IPS-18a (cell line): ENCODE results near the gene UTP11.
A peak's percentile ranks its signal among the peaks of the same experiment; 100 is the strongest.

Experiments used
- H3K27ac ChIP-seq: one replicate; pipeline ENCODE4 v1.5.1; 2013; ENCODE audit warnings: low read length
- H3K27me3 ChIP-seq: one replicate; pipeline ENCODE4 v1.6.1; 2013; ENCODE audit warnings: mild to moderate bottlenecking, low read length; ENCODE audit not compliant: control insufficient read depth, insufficient read depth
- H3K36me3 ChIP-seq: one replicate; pipeline ENCODE4 v1.6.1; 2013; ENCODE audit warnings: low read depth, low read length; ENCODE audit not compliant: control insufficient read depth
- H3K4me1 ChIP-seq: one replicate; pipeline ENCODE4 v1.6.1; 2013; ENCODE audit warnings: low read depth, low read length; ENCODE audit not compliant: control insufficient read depth
- H3K4me3 ChIP-seq: one replicate; pipeline ENCODE4 v1.5.1; 2013; ENCODE audit warnings: low read length
- H3K9ac ChIP-seq: one replicate; pipeline ENCODE4 v1.6.1; 2013; ENCODE audit warnings: mild to moderate bottlenecking, low read length, moderate library complexity
- H3K9me3 ChIP-seq: one replicate; pipeline ENCODE4 v1.6.1; 2013; ENCODE audit warnings: low read depth, low read length; ENCODE audit not compliant: control insufficient read depth

Gene UTP11

DNA sequence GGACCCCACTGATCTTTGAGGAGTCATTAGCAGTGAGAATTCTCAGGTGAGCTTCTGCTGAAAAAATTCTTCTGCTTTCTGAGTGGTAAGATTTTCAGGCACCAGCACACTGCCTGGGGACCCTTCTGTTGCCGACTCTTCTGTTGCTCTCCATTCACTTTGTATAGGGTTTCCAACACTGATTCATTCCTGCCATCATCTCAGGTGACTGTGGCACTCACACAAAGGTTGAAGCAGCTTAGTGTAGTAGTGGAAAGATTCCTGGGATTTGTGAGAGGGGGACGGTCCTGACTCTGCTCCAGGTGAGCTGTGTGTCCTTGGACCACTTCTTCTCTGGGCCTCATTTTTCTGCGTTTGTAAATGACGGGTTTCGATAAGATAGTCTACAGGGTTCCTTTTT lies 9.4 kb downstream of the UTP11 start:
- H3K36me3 ChIP-seq = peaks cover 85% of the 10 kb centered on the region

DNA sequence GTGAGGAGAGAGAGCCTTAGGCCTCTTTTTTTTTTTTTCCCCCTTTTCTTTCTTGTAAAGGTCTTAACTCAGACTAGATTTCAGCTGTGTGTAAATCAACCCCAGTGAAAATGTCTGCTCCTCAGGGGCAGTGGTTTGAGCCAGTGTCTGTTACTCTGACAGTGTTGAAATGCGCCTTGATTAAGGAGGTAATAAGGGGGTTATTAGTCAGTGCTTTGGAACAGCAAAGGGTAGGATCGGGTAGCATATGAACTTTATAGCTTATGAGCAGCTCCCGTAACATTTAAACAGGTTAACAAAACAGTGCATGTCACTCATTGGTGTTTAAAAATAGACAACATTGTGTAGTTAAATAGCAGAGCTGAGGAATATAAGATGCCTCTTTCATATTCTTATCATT lies 10.3 kb downstream of the UTP11 start:
- Histone ChIP-seq H3K36me3 (peaks cover 77% of the 10 kb centered on the region), H3K4me3 (no peak overlapping the region), H3K27me3 (no peaks in the 10 kb centered on the region), H3K9ac (no peak overlapping the region), H3K4me1 (no peaks in the 10 kb centered on the region), H3K9me3 (no peaks in the 10 kb centered on the region), H3K27ac (no peak overlapping the region)

More for the DNA sequence above, 9.4 kb downstream of the UTP11 start:
- Histone ChIP-seq H3K9me3 (no peaks in the 10 kb centered on the region), H3K27me3 (no peaks in the 10 kb centered on the region), H3K9ac (no peak overlapping the region), H3K4me3 (no peak overlapping the region), H3K4me1 (no peaks in the 10 kb centered on the region), H3K27ac (no peak overlapping the region)

- no peak overlapping the region for H3K27ac ChIP-seq
- H3K9ac ChIP-seq = no peak overlapping the region
- peaks cover 56% of the 10 kb centered on the region for H3K36me3 ChIP-seq
- H3K27me3 ChIP-seq = no peaks in the 10 kb centered on the region
- peaks cover 21% of the 10 kb centered on the region for H3K4me1 ChIP-seq
- no peaks in the 10 kb centered on the region for H3K9me3 ChIP-seq
- H3K4me3 ChIP-seq = no peak overlapping the region
Observed at GRCh38 chr1:38025233-38025632, 12.7 kb downstream of the UTP11 start.

DNA sequence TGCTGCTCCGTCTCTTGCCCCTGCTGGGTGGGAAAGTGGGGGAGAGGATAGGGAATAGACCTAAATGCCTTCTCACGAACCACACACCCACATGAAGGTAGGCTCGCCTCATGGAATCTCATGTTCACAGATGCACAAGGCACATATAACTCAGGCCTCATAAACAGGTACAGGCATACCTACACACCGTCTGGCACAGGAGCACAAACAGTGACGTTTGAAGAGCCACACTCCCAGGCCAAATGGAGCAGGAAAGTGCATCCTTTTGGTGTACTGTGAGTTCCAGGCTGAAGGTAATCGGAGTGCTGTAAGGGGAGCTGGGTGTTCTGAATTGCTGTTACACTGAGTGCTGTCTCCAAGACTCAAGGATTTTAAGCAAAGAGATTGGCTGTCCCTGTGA lies 13.1 kb downstream of the UTP11 start:
- Histone ChIP-seq H3K36me3 (peaks cover 52% of the 10 kb centered on the region), H3K4me1 (peaks cover 24% of the 10 kb centered on the region), H3K27me3 (no peaks in the 10 kb centered on the region), H3K9me3 (no peaks in the 10 kb centered on the region), H3K9ac (no peak overlapping the region), H3K4me3 (no peak overlapping the region), H3K27ac (no peak overlapping the region)

DNA sequence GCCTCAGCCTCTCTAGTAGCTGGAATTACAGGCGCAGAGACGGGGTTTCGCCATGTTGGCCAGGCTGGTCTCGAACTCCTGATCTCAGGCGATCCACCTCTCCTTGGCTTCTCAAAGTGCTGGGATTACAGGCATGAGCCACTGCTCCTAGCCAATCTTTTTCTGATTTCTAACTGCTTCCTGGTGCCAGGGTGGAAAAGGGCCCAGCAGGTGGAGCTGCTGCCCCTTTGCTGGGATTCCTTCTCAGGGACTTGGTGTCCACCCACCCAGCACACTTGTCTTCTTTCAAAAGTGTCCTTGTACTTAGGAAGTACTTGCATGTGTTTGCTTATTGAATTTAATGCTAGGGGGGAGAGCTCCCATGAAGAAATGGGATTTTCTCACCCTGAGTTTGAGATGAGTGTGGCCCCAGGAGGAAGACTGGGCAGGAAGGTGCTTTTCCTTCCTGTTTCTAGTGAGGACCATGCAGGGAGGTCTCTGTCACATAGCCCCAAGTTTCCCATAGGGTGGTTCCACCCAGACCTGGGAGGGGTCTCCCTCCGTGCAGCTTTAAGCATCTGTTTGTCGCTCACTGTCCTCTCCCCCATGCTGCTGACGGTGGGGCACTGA lies 14.2 kb downstream of the UTP11 start:
- Histone ChIP-seq H3K27ac (no peak overlapping the region), H3K27me3 (no peaks in the 10 kb centered on the region), H3K36me3 (peaks cover 42% of the 10 kb centered on the region), H3K9me3 (no peaks in the 10 kb centered on the region), H3K4me1 (peaks cover 24% of the 10 kb centered on the region), H3K4me3 (no peak overlapping the region), H3K9ac (no peak overlapping the region)

GRCh38 chr1:38027201-38028104 lies 14.9 kb downstream of the UTP11 start:
- Histone ChIP-seq H3K9ac (no peak overlapping the region), H3K27me3 (no peaks in the 10 kb centered on the region), H3K9me3 (no peaks in the 10 kb centered on the region), H3K36me3 (peaks cover 35% of the 10 kb centered on the region), H3K27ac (no peak overlapping the region), H3K4me3 (no peak overlapping the region), H3K4me1 (peaks cover 24% of the 10 kb centered on the region)

GRCh38 chr1:38028105-38028591 lies 15.6 kb downstream of the UTP11 start:
- Histone ChIP-seq H3K9me3 (no peaks in the 10 kb centered on the region), H3K27ac (no peak overlapping the region), H3K9ac (no peak overlapping the region), H3K27me3 (no peaks in the 10 kb centered on the region), H3K36me3 (peaks cover 28% of the 10 kb centered on the region), H3K4me3 (no peak overlapping the region), H3K4me1 (peaks cover 24% of the 10 kb centered on the region)

DNA sequence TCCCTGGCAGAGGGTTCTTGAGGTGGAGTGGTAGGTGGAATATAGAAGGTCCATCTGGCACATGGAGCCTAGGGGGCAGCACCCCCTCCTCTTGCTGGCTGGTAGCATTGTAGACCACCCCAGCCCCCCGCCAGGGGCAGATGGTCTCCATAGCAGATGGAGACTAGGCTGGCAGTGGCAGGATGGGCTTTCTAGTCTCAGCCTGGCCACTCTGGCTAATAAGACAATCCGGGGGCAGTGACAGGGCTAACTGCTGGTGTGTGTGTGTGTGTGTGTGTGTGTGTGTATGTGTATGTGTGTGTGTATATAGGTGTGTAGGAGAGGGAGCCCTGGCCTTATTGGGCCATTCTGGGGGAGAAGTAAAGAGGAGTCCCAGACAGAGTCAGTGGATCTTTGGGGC lies 16.1 kb downstream of the UTP11 start:
- Histone ChIP-seq H3K27ac (no peak overlapping the region), H3K4me3 (no peak overlapping the region), H3K36me3 (peaks cover 22% of the 10 kb centered on the region), H3K9ac (no peak overlapping the region), H3K9me3 (no peaks in the 10 kb centered on the region), H3K4me1 (peaks cover 24% of the 10 kb centered on the region), H3K27me3 (no peaks in the 10 kb centered on the region)

- Histone ChIP-seq H3K4me3 (peak overlapping the region; percentile 14), H3K27ac (no peak overlapping the region), H3K9me3 (no peaks in the 10 kb centered on the region), H3K27me3 (no peaks in the 10 kb centered on the region), H3K36me3 (peaks cover 18% of the 10 kb centered on the region), H3K4me1 (peaks cover 24% of the 10 kb centered on the region), H3K9ac (no peak overlapping the region)
Observed at GRCh38 chr1:38029081-38029681, 16.6 kb downstream of the UTP11 start.

- peak overlapping the region; percentile 14 for H3K4me3 ChIP-seq
- no peak overlapping the region for H3K9ac ChIP-seq
- no peaks in the 10 kb centered on the region for H3K27me3 ChIP-seq
- no peak overlapping the region for H3K27ac ChIP-seq
- peaks cover 14% of the 10 kb centered on the region for H3K36me3 ChIP-seq
- no peaks in the 10 kb centered on the region for H3K9me3 ChIP-seq
- H3K4me1 ChIP-seq = peaks cover 24% of the 10 kb centered on the region
Observed at GRCh38 chr1:38029685-38030511, 17.4 kb downstream of the UTP11 start.
